ENCODE results near the gene DTNBP1. TPM values are rescaled to one million over a fixed set of nuclear protein-coding genes. Genes with fewer than 3 reads are reported as not detected.

DTNBP1 gene
- total and polyA plus RNA-seq, 2 donors (not counting 3 experiments of a cell fraction or from before 2014, with no cell fraction given), result 24.3 to 28.9 TPM

DNA sequence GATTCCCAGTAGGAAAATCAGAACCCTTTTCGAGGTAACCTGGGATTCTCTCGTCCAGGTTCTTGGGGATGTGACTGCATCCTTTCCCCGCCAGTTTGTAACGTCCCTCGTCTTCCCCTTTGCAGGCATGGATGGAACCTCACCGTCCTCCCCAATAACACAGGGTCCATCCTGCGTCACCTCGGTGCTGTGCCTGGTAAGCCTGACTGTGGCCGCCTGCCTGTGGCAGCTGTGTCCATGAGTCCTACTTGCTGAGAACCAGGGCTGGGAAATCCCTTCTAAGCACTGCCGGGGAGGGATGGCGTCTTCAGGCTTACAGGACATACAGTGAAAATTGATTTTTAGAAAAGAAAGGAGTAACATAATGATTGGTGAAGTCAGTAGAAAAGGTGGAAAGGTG lies 155.6 kb downstream of the DTNBP1 start:
- no peak overlapping the region for H3K4me3 ChIP-seq (replicated peaks in 1 of 3; ENCODE audit: insufficient read depth in 1 of 3, low read depth in 1 of 3, low read length in 3 of 3)
- H3K9me1 ChIP-seq (replicated peaks; ENCODE audit: control insufficient read depth, extremely low read depth, insufficient read depth, low read length), result no peaks in the 10 kb centered on the region
- BruUV-seq (replicated peaks), result no TSS peak
- POLR2A ChIA-PET, result no interaction called here
- H3K27ac ChIP-seq (ENCODE audit: insufficient read depth, low read depth, low read length), result no peak overlapping the region
- H3K9me3 ChIP-seq (replicated peaks; ENCODE audit: control insufficient read depth, insufficient read depth, low read length), result no peaks in the 10 kb centered on the region
- DNase-seq (ENCODE audit: low read depth, low spot score) (no peak), FAIRE-seq (no peak)
- CTCF ChIA-PET, result no interaction called here
- H4K20me1 ChIP-seq (replicated peaks; ENCODE audit: control insufficient read depth, extremely low read depth, insufficient read depth, low read length), result no peaks in the 10 kb centered on the region
- no peak overlapping the region for H2AFZ ChIP-seq (ENCODE audit: low read depth, low read length)
- H3K4me2 ChIP-seq (ENCODE audit: insufficient read depth, low read length), result no peak overlapping the region
- intact Hi-C loops (cut with micrococcal nuclease) (no loop called here), dilution Hi-C loops (cut with MboI; ENCODE audit: extremely low pct_ligation_motif_present, low sequenced_read_pairs) (no loop called here)
- H3K9ac ChIP-seq (replicated peaks; ENCODE audit: extremely low read depth, insufficient read depth, low read length), result no peak overlapping the region
- TF ChIP-seq FOS (IDR thresholded peaks at IDR 0.05; ENCODE audit: borderline replicate concordance, insufficient read depth, low read length) (no peak), EZH2 (IDR thresholded peaks at IDR 0.05; ENCODE audit: borderline replicate concordance, low read depth, low read length, severe bottlenecking) (no peak), GATA2 (IDR thresholded peaks at IDR 0.05; ENCODE audit: insufficient read depth, insufficient read length, low read depth, low read length) (no peak), POLR2AphosphoS5 (IDR thresholded peaks at IDR 0.05; ENCODE audit: insufficient read depth, low read depth, low read length) (no peak), POLR2A (IDR thresholded peaks at IDR 0.05; ENCODE audit: low read depth, low read length) (no peak), MYC (IDR thresholded peaks at IDR 0.05; ENCODE audit: low read depth, low read length) (no peak), JUN (IDR thresholded peaks at IDR 0.05; ENCODE audit: borderline replicate concordance, insufficient read depth, insufficient read length, low read depth) (no peak)
- TF ChIP-seq, protein P1, sequence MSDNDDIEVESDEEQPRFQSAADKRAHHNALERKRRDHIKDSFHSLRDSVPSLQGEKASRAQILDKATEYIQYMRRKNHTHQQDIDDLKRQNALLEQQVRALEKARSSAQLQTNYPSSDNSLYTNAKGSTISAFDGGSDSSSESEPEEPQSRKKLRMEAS (IDR thresholded peaks at IDR 0.05; ENCODE audit: insufficient read depth, insufficient read length), result no peak
- TF ChIP-seq, protein P2, sequence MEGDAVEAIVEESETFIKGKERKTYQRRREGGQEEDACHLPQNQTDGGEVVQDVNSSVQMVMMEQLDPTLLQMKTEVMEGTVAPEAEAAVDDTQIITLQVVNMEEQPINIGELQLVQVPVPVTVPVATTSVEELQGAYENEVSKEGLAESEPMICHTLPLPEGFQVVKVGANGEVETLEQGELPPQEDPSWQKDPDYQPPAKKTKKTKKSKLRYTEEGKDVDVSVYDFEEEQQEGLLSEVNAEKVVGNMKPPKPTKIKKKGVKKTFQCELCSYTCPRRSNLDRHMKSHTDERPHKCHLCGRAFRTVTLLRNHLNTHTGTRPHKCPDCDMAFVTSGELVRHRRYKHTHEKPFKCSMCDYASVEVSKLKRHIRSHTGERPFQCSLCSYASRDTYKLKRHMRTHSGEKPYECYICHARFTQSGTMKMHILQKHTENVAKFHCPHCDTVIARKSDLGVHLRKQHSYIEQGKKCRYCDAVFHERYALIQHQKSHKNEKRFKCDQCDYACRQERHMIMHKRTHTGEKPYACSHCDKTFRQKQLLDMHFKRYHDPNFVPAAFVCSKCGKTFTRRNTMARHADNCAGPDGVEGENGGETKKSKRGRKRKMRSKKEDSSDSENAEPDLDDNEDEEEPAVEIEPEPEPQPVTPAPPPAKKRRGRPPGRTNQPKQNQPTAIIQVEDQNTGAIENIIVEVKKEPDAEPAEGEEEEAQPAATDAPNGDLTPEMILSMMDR (IDR thresholded peaks at IDR 0.05; ENCODE audit: extremely low read depth in 1 of 2, insufficient read depth in 1 of 2, low read depth in 1 of 2, low read length in 2 of 2), result no peak
- H3K36me3 ChIP-seq (ENCODE audit: control insufficient read depth in 2 of 2, extremely low read depth in 1 of 2, insufficient read depth in 2 of 2, low read length in 2 of 2), result peaks cover 0 to 3% of the 10 kb centered on the region in 2 experiments
- H3K79me2 ChIP-seq (ENCODE audit: control insufficient read depth, insufficient read depth, low read length), result no peaks in the 10 kb centered on the region
- H3K4me1 ChIP-seq (ENCODE audit: control insufficient read depth, extremely low read depth, insufficient read depth, low read length), result peaks cover 11% of the 10 kb centered on the region
- no peaks in the 10 kb centered on the region for H3K27me3 ChIP-seq (ENCODE audit: control insufficient read depth in 2 of 2, insufficient read depth in 2 of 2, low read length in 2 of 2)
